H1 (cell line): ENCODE measurements around the gene NAA38. TPM values are rescaled to one million over a fixed set of nuclear protein-coding genes. Genes with fewer than 3 reads are reported as not detected.

Source experiments
- KDM4A ChIP-seq: IDR thresholded peaks from one replicate; pipeline ENCODE4 v1.7.1; 2012; ENCODE audit warnings: low read depth, mild to moderate bottlenecking, moderate library complexity, low read length, inconsistent platforms; ENCODE audit not compliant: severe bottlenecking
- SRF ChIP-seq: IDR thresholded peaks from 2 replicates; pipeline ENCODE4 v1.6.1; 2011; ENCODE audit warnings: mild to moderate bottlenecking, low read depth, low read length, moderate library complexity
- polyA plus RNA-seq, 7 experiments: library from polyadenylated mRNA; depleted of rRNA in 3 of 7; stranded (reverse) in 5 of 7; unstranded in 2 of 7; fragments of >200 nt in 5 of 7; fragments of 200-250 nt in 2 of 7; gene quantifications; 1 replicate in 5 of 7; 2 replicates in 1 of 7; 4 replicates in 1 of 7; pipeline versions ENCODE4 v1.2.1 to v1.2.3, GENCODE V29; 2011 to 2013; ENCODE audit warnings: missing spikeins in 2 of 7, mixed read lengths in 2 of 7
- total RNA-seq: library from RNA; stranded (reverse); fragmentation: NEBNext Ultra II Directional; extraction: Animal tissue kit (Norgen Biotek cat#: 25700); gene quantifications from 2 replicates; pipeline ENCODE4 v1.2.1, GENCODE V29; 2021
- TF ChIP-seq, protein P1 (sequence below): IDR thresholded peaks from 2 replicates; pipeline ENCODE4 v1.6.1; 2012; ENCODE audit warnings: inconsistent platforms

The NAA38 gene
- total and polyA plus RNA-seq, 2 of the 8 experiments (the other 6 are each of a cell fraction or from before 2014, with no cell fraction given) = 30.2 to 109 TPM

- TF ChIP-seq SRF = no peak
- TF ChIP-seq, protein P1, sequence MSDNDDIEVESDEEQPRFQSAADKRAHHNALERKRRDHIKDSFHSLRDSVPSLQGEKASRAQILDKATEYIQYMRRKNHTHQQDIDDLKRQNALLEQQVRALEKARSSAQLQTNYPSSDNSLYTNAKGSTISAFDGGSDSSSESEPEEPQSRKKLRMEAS = 0 out of 2 replicates have a peak, but pooled peaks have one; percentile 3
- TF ChIP-seq KDM4A = no peak
Measured at GRCh38 chr17:7858522-7858810, 1.1 kb upstream of the NAA38 start (continued).
